Central memory CD4-positive, alpha-beta T cell (primary cell): Measurements from ENCODE around the gene SDK1.

Source experiments
- DNase-seq: peaks from one replicate; pipeline ENCODE4 v3.0.0; 2022

The SDK1 gene

DNA sequence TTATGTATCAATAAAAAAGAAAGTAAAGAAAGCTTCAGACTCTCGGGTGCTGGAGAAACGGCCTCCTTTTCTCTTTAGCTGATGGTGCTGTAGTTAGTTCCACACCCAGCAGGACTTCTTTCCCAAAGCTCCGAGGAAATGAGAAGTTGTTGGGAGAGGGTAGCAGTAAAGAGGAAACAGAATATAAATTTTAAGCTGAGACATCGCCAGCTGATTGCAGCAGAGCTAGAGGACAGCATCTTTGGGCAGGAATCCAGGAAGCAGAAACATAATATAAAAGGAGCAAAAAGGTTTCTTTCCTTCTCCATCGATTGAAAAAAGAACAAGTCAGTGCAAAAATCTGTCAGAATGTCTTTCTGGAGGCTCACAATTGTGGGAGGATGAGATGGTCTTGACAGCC is 764.1 kb downstream of the SDK1 start:
- no peak for DNase-seq

- no peak for DNase-seq
Observed at GRCh38 chr7:4066206-4066605, 765.2 kb downstream of the SDK1 start.

- DNase-seq, result no peak
Observed at GRCh38 chr7:4066626-4067475, 765.8 kb downstream of the SDK1 start.

GRCh38 chr7:4067476-4067760 is 766.4 kb downstream of the SDK1 start:
- DNase-seq, result no peak

DNA sequence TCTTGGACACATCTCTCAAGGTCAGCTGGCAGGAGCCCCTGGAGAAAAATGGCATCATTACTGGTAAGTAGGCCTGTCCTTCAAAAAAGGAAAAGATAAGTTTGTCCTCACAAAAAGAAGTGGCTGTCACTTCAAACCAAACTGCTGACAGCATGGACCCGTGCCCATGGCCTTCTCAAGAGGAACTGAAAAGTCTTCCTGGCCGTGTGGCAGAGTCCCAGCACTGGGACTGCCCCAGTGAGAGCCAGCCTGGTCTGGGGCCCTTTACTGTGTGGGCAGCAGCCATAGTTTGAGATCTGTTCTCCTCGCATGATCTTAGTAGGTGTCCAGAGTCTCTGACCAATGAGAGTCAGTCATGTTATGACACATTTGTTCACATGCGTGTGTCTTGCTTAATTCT is 766.8 kb downstream of the SDK1 start:
- no peak for DNase-seq

GRCh38 chr7:4068286-4068685 is 767.2 kb downstream of the SDK1 start:
- no peak for DNase-seq

GRCh38 chr7:4069268-4070095 is 768.4 kb downstream of the SDK1 start:
- DNase-seq, result no peak

DNA sequence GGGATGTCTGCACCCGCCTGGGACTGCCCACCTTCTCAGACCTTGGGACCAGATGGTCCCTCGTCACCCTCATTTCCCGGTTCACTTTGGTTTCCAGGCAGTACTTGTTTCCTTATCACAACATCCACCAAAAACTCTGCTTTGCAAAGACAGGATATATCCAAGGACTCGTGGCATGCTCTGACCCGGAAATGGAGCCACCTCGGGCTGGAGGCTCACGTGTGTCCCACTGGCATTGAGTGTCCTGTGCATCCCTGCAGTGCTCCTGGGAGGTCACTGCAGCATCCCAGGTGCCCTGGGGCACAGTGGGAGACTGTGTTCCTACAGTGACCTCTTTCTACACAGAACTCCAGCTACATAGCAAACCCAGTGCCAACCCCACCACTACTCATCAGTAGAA is 769.2 kb downstream of the SDK1 start:
- no peak for DNase-seq

- DNase-seq, result no peak
Observed at GRCh38 chr7:4071370-4072058, 770.5 kb downstream of the SDK1 start.

DNA sequence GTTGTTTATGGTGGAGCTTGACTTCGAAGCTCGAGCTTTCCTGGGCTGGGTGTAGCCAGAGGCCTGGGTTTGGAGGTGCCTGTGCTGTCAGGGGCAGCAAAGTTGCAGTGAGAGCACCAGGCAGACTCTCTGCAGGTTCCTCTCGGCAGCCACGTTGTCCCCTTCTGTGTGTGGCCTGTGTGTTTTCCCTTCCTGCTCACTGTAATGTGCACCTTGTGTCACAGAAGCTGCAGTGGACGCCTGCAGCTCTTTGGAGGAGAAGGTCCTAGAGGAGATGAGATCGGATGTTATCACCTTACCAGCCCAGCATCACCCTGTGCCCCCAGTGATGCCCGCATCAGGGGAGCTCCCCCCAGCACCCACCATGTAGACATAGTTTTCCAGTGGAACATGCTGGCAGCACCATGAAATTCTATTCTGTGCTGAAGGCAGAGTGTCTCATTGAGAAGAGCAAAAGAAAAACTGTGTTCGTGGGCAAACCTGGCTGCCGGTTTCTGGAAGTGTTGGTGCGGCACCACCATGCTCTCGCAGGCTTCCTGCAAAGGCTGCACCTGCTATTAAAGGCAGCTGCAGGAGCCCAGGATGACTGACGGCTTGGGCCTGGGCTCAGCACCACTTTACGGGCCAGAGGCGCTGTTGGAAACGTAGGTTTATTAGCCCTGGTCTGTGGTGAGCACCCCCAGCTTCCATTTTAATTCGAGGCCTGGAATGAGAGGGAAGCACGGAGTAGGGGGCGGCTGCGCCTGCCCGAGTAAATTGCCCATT is 771.3 kb downstream of the SDK1 start:
- no peak for DNase-seq

DNA sequence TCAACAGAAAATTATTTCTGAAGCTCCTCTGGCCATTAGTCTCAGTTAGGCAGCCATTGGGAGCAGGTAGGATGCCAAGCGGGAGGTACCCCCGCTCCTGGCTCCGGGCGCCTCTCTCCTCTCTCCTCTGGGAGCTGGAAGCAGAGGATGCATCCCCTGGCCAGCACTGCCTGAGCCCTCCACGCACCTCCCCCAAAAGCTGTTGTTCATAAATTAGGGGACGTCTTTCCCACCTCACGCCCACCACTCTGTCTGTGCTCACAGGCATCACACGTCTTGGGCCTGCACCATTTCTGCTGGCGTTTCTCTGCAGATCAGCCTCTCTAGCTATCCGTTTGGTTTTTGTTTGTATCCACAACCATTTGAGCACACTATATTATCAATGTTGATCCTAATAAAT is 772.0 kb downstream of the SDK1 start:
- no peak for DNase-seq

DNA sequence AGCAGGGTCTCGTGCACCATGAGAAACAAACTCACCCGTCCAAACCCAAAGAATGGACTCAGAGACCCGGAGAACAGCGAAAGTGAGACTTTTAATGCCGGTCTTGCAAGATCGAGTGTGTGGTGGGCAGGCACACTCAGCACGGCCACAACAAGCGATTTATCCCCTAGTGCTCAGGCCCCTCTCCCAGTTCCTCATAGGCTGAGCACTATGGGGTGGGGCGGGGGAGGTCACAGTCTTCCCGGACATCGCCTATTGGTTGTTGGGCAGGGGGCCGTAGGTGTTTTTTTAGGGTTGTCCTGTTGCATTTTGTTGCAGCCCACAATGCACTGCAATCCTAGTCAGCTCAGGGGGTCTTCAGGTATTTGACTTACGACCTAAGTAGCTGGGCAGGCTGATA is 772.7 kb downstream of the SDK1 start:
- DNase-seq, result no peak

- no peak for DNase-seq
Observed at GRCh38 chr7:4074407-4074806, 773.4 kb downstream of the SDK1 start.

GRCh38 chr7:4074994-4075393 is 773.9 kb downstream of the SDK1 start:
- no peak for DNase-seq

- no peak for DNase-seq
Observed at GRCh38 chr7:4076701-4077294, 775.7 kb downstream of the SDK1 start.

DNA sequence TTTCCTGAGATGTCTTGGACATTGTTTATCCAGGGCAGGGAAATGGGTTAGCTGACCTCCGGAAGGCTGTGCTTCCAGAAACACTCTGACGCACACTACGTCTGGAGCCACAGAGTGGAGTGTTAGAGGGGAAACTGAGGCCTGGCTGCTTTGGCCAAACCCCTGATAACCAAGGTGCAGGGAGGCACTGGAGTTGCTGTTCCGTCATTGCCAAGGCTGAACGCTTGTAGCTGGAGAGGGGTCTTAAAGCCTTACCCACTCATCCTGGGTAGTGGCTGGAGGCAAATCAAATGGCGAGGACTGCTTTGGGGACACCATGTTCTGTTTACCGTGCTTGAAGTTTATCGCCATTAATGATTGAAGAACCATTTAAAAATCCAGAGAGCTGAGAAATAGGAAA is 776.9 kb downstream of the SDK1 start:
- no peak for DNase-seq

- no peak for DNase-seq
Observed at GRCh38 chr7:4078580-4078979, 777.5 kb downstream of the SDK1 start.

GRCh38 chr7:4079366-4079765 is 778.3 kb downstream of the SDK1 start:
- no peak for DNase-seq

GRCh38 chr7:4079956-4080355 is 778.9 kb downstream of the SDK1 start:
- DNase-seq, result no peak

DNA sequence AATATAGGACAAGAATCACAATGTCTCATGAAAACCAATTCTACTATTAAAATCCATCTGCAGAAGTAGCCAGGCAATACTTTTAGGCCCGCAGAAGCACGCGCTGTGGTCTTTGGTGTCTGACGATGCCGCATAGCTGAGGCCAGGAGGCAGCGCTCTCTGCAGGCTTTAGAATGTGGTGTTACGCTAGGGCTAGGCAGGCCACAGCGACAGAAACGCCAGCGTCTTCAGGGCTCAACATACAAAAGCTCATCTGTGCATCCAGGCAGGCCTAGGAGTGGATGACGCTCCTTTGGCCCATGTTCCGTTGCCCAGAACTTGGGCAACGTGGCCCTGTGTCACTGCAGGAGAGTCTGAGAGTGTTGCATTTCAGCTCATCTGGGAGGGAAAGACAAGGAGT is 779.9 kb downstream of the SDK1 start:
- no peak for DNase-seq

DNA sequence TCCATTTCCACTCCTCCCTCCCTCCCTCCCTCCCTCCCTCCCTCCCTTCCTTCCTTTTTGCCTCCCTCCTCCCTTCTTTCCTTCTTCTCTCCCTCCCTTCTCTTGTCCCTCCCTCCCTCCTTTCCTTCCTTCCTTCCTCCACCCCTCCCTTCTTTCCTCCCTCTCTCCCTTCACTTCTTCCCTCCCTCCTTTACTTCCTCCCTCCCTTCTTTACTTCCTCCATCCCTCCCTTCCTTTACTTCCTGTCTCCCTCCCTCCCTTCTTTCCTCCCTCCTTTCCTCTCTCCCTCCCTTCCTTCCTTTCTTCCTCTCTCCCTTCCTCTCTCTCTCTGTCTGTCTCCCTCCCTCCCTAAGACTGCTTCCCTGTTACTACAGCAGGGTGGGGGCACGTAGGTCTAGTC is 782.5 kb downstream of the SDK1 start:
- no peak for DNase-seq

DNA sequence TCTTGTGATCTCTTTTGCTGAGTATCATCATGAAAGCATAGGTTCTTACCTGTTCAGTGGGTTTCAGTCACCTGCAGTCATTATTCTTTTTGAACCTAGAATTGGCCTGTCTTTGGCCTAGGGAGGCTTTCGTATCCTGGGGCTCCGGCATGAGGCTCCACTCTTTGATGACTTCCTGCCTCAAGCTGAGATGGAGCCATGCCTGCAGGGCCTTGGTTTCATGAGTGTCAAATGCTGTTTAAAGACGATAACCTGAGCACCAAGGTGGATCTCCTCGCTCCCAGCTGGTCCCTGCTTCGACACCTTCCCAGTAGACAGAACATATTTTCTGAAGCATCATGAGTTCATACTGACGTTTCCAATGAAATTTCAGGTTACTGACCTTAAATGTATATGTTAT is 783.2 kb downstream of the SDK1 start:
- DNase-seq, result no peak
